Gastrocnemius medialis (tissue), 4 donors: Measurements from ENCODE around the gene JMJD1C. TPM values are rescaled to one million over a fixed set of nuclear protein-coding genes. Genes with fewer than 3 reads are reported as not detected.
"Not testable (repeated sequence)": the region's sequence is repeated elsewhere in the genome, so short reads cannot be mapped to it uniquely, and the experiment has no call there.

ENCODE experiments used
- ATAC-seq, 2 donors: fragments of 150-250 bp; one replicate each; pipeline ENCODE4 v1.9.1; 2016
- DNase-seq, 2 donors: peaks; one replicate each; pipeline ENCODE4 v3.0.0-alpha.2; 2019
- H3K27ac ChIP-seq, 4 donors: fragments of 200-600 bp; sonication (generic); 1 replicate in 1 of 4; 2 replicates in 3 of 4; pipeline ENCODE4 v1.5.1; 2016 to 2018; ENCODE audit warnings: mild to moderate bottlenecking in 2 of 4, moderate library complexity in 1 of 4
- H3K27me3 ChIP-seq, 3 donors: fragments of 200-600 bp; sonication (generic) in 2 of 3; 1 replicate in 1 of 3; 2 replicates in 2 of 3; pipeline versions ENCODE4 v1.5.1 to v1.6.0; 2016 to 2019; ENCODE audit warnings: mild to moderate bottlenecking in 1 of 3, moderate library complexity in 1 of 3
- H3K36me3 ChIP-seq, 2 donors: fragments of 200-600 bp; sonication (generic) in 1 of 2; one replicate each; pipeline ENCODE4 v1.5.1; 2017 to 2018
- H3K4me1 ChIP-seq, 2 donors: fragments of 200-600 bp; sonication (generic) in 1 of 2; one replicate each; pipeline ENCODE4 v1.5.1; 2016 to 2017; ENCODE audit warnings: mild to moderate bottlenecking in 2 of 2
- H3K4me3 ChIP-seq, 4 donors: fragments of 200-600 bp; sonication (generic) in 3 of 4; 1 replicate in 1 of 4; 2 replicates in 3 of 4; pipeline ENCODE4 v1.5.1; 2016 to 2019; ENCODE audit warnings: mild to moderate bottlenecking in 2 of 4
- H3K9me3 ChIP-seq, 3 donors: fragments of 200-600 bp; sonication (generic) in 2 of 3; 1 replicate in 1 of 3; 2 replicates in 2 of 3; pipeline ENCODE4 v1.5.1; 2016 to 2019
- CTCF ChIP-seq, 5 experiments: fragments of 450-650 bp in 3 of 5; fragments of 200-600 bp in 2 of 5; sonication (generic) in 2 of 5; IDR thresholded peaks in 4 of 5; conservative IDR thresholded peaks in 1 of 5; 1 replicate in 4 of 5; 2 replicates in 1 of 5; pipeline ENCODE4 v1.5.1; 2016 to 2019; ENCODE audit warnings: antibody characterized with exemption in 5 of 5, mild to moderate bottlenecking in 3 of 5, moderate library complexity in 3 of 5
- POLR2A ChIP-seq, 2 donors: fragments of 450-650 bp; IDR thresholded peaks; one replicate each; pipeline ENCODE4 v1.6.1; 2017; ENCODE audit warnings: antibody characterized with exemption in 2 of 2, mild to moderate bottlenecking in 2 of 2, moderate library complexity in 2 of 2
- in situ Hi-C, 4 donors: fragments of 200-750 bp; cut with MboI; loops; one replicate each; pipeline versions ENCODE4 v1.15.0 to v1.8.0; 2017; ENCODE audit warnings: low sequenced_read_pairs in 4 of 4
- intact Hi-C: fragments of 100-400 bp; cut with DNase I; formaldehyde crosslinking; loops from one replicate; pipeline ENCODE4 v1.15.1; 2023; ENCODE audit warnings: low total_unique reads
- total RNA-seq, 4 donors: library from RNA; depleted of rRNA; stranded (reverse); fragments of >200 nt; gene quantifications; one replicate each; pipeline versions ENCODE4 v1.1.0 to v1.2.3, GENCODE V29; 2016

JMJD1C gene
- total RNA-seq, 4 donors from 2014 or later: 22.5 to 74.1 (median 46.9) TPM

GRCh38 chr10:63504145-63504881, 38.5 kb upstream of the JMJD1C start:
- ATAC-seq (no peak), DNase-seq (no peak)
- Histone ChIP-seq H3K9me3 (no peaks in the 10 kb centered on the region), H3K27me3 (no peaks in the 10 kb centered on the region), H3K4me3 (no peak overlapping the region), H3K4me1 (peaks cover 11 to 26% of the 10 kb centered on the region in 2 donors), H3K27ac (no peak overlapping the region), H3K36me3 (no peaks in the 10 kb centered on the region)
- TF ChIP-seq POLR2A (IDR thresholded peaks at IDR 0.05) (no peak), CTCF (IDR thresholded peaks at IDR 0.05 in 4 of 5, conservative IDR thresholded peaks at IDR 0.05 in 1 of 5) (no peak)
- in situ Hi-C loops: loop anchor here in 1 of 4 donors (25.0 kb wide), 1 partner anchor 208 kb away; no protein-coding TSS in a partner anchor
- intact Hi-C loops: no loop called here

GRCh38 chr10:63503395-63503794, 37.6 kb upstream of the JMJD1C start:
- in situ Hi-C loops: loop anchor here in 1 of 4 donors (25.0 kb wide), 1 partner anchor 209 kb away; no protein-coding TSS in a partner anchor
- intact Hi-C loops: no loop called here
- H3K27ac ChIP-seq: no peak overlapping the region

GRCh38 chr10:63502832-63503231, 37.1 kb upstream of the JMJD1C start:
- in situ Hi-C loops (loop anchor here in 1 of 4 donors (25.0 kb wide), 1 partner anchor 209 kb away; no protein-coding TSS in a partner anchor), intact Hi-C loops (no loop called here)
- no peak overlapping the region for H3K4me3 ChIP-seq

More at GRCh38 chr10:63503395-63503794, 37.6 kb upstream of the JMJD1C start:
- peaks cover 11 to 32% of the 10 kb centered on the region in 2 donors for H3K4me1 ChIP-seq
- TF ChIP-seq POLR2A (IDR thresholded peaks at IDR 0.05) (no peak), CTCF (IDR thresholded peaks at IDR 0.05 in 4 of 5, conservative IDR thresholded peaks at IDR 0.05 in 1 of 5) (no peak)
- H3K9me3 ChIP-seq: no peaks in the 10 kb centered on the region
- H3K27me3 ChIP-seq: no peaks in the 10 kb centered on the region
- DNase-seq: no peak
- no peak for ATAC-seq
- no peak overlapping the region for H3K4me3 ChIP-seq
- H3K36me3 ChIP-seq: no peaks in the 10 kb centered on the region

GRCh38 chr10:63501954-63502353, 36.2 kb upstream of the JMJD1C start:
- Histone ChIP-seq H3K4me3 (no peak overlapping the region), H3K27ac (no peak overlapping the region), H3K9me3 (no peaks in the 10 kb centered on the region), H3K27me3 (no peaks in the 10 kb centered on the region), H3K4me1 (peaks cover 11 to 32% of the 10 kb centered on the region in 2 donors), H3K36me3 (no peaks in the 10 kb centered on the region)
- in situ Hi-C loops: loop anchor here in 1 of 4 donors (25.0 kb wide), 1 partner anchor 210 kb away; no protein-coding TSS in a partner anchor
- no peak for ATAC-seq
- intact Hi-C loops: no loop called here
- no peak for DNase-seq
- no peak for TF ChIP-seq POLR2A (IDR thresholded peaks at IDR 0.05)
- TF ChIP-seq CTCF (IDR thresholded peaks at IDR 0.05 in 4 of 5, conservative IDR thresholded peaks at IDR 0.05 in 1 of 5): no peak

More at GRCh38 chr10:63502832-63503231, 37.1 kb upstream of the JMJD1C start:
- no peaks in the 10 kb centered on the region for H3K27me3 ChIP-seq
- H3K27ac ChIP-seq: no peak overlapping the region
- TF ChIP-seq POLR2A (IDR thresholded peaks at IDR 0.05): no peak
- TF ChIP-seq CTCF (IDR thresholded peaks at IDR 0.05 in 4 of 5, conservative IDR thresholded peaks at IDR 0.05 in 1 of 5): no peak
- H3K36me3 ChIP-seq: no peaks in the 10 kb centered on the region
- H3K9me3 ChIP-seq: no peaks in the 10 kb centered on the region
- DNase-seq: no peak
- ATAC-seq: no peak
- peaks cover 11 to 32% of the 10 kb centered on the region in 2 donors for H3K4me1 ChIP-seq

- intact Hi-C loops: not testable (repeated sequence)
These were observed 34.8 kb upstream of the JMJD1C start for GRCh38 chr10:63500551-63500950.

More at GRCh38 chr10:63500551-63500950, 34.8 kb upstream of the JMJD1C start:
- H3K4me1 ChIP-seq: peaks cover 2 to 21% of the 10 kb centered on the region in 2 donors
- not testable (repeated sequence) for H3K4me3 ChIP-seq, DNase-seq, ATAC-seq, H3K36me3 ChIP-seq, H3K9me3 ChIP-seq, H3K27me3 ChIP-seq, H3K27ac ChIP-seq
- in situ Hi-C loops: loop anchor here in 1 of 4 donors (25.0 kb wide), 1 partner anchor 212 kb away; no protein-coding TSS in a partner anchor
